Erythroblast (primary cell): ENCODE results near the gene HAPLN3.

Experiments used
- GATA1 ChIP-seq: IDR thresholded peaks from 2 replicates; pipeline ENCODE4 v1.6.1; 2011; ENCODE audit warnings: low read depth, mild to moderate bottlenecking, control low read depth, low read length, moderate library complexity
- POLR2A ChIP-seq: IDR thresholded peaks from 2 replicates; pipeline ENCODE4 v1.6.1; 2011; ENCODE audit warnings: mild to moderate bottlenecking, low read length

DNA sequence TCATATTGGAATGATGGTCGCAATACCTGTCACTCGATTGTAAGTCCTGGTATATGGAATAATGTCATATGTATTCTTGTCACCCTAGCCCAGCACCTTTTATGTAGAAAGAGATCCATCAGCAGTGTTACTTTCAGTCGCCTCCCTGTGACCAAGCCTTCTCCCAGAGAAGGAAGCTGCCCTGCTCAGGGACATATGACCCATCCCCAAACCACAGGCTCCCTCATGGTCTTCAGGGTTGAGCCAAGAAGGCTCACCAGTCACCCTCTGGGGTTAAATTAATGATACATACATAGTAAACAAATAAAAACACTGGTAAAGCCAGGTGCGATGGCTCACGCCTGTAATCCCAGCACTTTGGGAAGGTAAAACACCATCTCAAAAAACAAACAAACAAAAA lies 22.4 kb upstream of the HAPLN3 start:
- TF ChIP-seq POLR2A, result no peak
- no peak for TF ChIP-seq GATA1
